K562 (cell line): ENCODE results near the gene PGM2L1. TPM values are rescaled to one million over a fixed set of nuclear protein-coding genes. Genes with fewer than 3 reads are reported as not detected.

Experiments used
- ATAC-seq: fragments of 200-7000 bp; cut with Tn5 transposase; 3 replicates; pipeline ENCODE4 v1.9.1; 2020; ENCODE audit warnings: moderate library complexity
- BruUV-seq: library from RNA; stranded (reverse); fragments of 400-500 nt; replicated peaks from 2 replicates; lab custom pipeline; 2021; lab: Mats Ljungman, UMichigan
- CTCF ChIA-PET: fragments of 300-600 bp; formaldehyde crosslinking; extraction: SDS; loops from one replicate; lab custom pipeline; 2021; ENCODE audit warnings: low intra/inter-chr PET ratio; lab: Yijun Ruan, JAX
- POLR2A ChIA-PET: fragments of 300-600, 350-650 bp; sonication (Branson Sonifier 250); formaldehyde crosslinking; extraction: SDS; loops from one replicate; lab custom pipeline; 2021; ENCODE audit warnings: antibody characterized with exemption, inconsistent platforms; lab: Yijun Ruan, JAX
- DNase-seq, 4 experiments: peaks; one replicate each; pipeline versions ENCODE4 v3.0.0 to v3.0.0-alpha.2; 2011 to 2018; ENCODE audit warnings: low spot score in 3 of 4, mixed read lengths in 3 of 4; ENCODE audit errors: extremely low read depth in 1 of 4
- FAIRE-seq: peaks from 2 replicates; lab custom pipeline; 2011; peaks lifted over from hg19 to GRCh38; lab: Jason Lieb, UNC
- H2AFZ ChIP-seq: 2 replicates; pipeline ENCODE4 v1.6.0; 2011; ENCODE audit warnings: low read depth, low read length, control low read depth, inconsistent platforms
- H3K27ac ChIP-seq: fragments of 200-600 bp; 3 replicates; pipeline ENCODE4 v1.8.0; 2011; ENCODE audit warnings: low read depth, mild to moderate bottlenecking, control low read depth, inconsistent platforms, low read length, moderate library complexity, mixed read lengths; ENCODE audit errors: extremely low read depth
- H3K27me3 ChIP-seq, 2 experiments: fragments of 300-600 bp in 1 of 2; 2 replicates in 1 of 2; 3 replicates in 1 of 2; pipeline versions ENCODE4 v1.6.0 to v1.8.0; 2011; ENCODE audit warnings: inconsistent platforms in 2 of 2, low read length in 2 of 2, mild to moderate bottlenecking in 1 of 2, mixed read lengths in 1 of 2, moderate library complexity in 1 of 2; ENCODE audit not compliant: control insufficient read depth in 2 of 2, insufficient read depth in 2 of 2
- H3K36me3 ChIP-seq: fragments of 300-600 bp; 3 replicates; pipeline ENCODE4 v1.8.0; 2011; ENCODE audit warnings: mild to moderate bottlenecking, low read length, inconsistent platforms; ENCODE audit not compliant: control insufficient read depth, insufficient read depth
- H3K4me1 ChIP-seq, 2 experiments: fragments of 200-600 bp in 1 of 2; replicated peaks in 1 of 2; 2 replicates in 1 of 2; 3 replicates in 1 of 2; pipeline versions ENCODE4 v1.5.1 to v1.8.0; 2011; ENCODE audit warnings: inconsistent platforms in 2 of 2, low read length in 2 of 2, mild to moderate bottlenecking in 1 of 2, mixed read lengths in 1 of 2, moderate library complexity in 1 of 2; ENCODE audit not compliant: control insufficient read depth in 2 of 2, insufficient read depth in 2 of 2
- H3K4me2 ChIP-seq: 2 replicates; pipeline ENCODE4 v1.6.1; 2011; ENCODE audit warnings: low read length, control low read depth, inconsistent platforms, mixed read lengths; ENCODE audit not compliant: insufficient read depth
- H3K4me3 ChIP-seq: fragments of 200-600 bp; sonication (generic), shearing (Covaris generic); 2 replicates; pipeline ENCODE4 v1.5.1; 2016; ENCODE audit warnings: control low read depth, inconsistent platforms
- H3K79me2 ChIP-seq: fragments of 200-600 bp; 3 replicates; pipeline ENCODE4 v1.8.0; 2011; ENCODE audit warnings: low read length, inconsistent platforms; ENCODE audit not compliant: control insufficient read depth, insufficient read depth
- H3K9ac ChIP-seq, 2 experiments: 2 replicates each; pipeline versions ENCODE4 v1.6.0 to v1.6.1; 2011; ENCODE audit warnings: low read depth in 2 of 2, low read length in 2 of 2, control low read depth in 1 of 2, inconsistent platforms in 1 of 2, mild to moderate bottlenecking in 1 of 2, mixed read lengths in 1 of 2; ENCODE audit not compliant: insufficient read depth in 1 of 2
- H3K9me1 ChIP-seq: one replicate; pipeline ENCODE4 v1.6.0; 2011; ENCODE audit warnings: inconsistent platforms, mild to moderate bottlenecking, low read length, moderate library complexity; ENCODE audit not compliant: control insufficient read depth, insufficient read depth
- H3K9me3 ChIP-seq: replicated peaks from 2 replicates; pipeline ENCODE4 v1.5.1; 2011; ENCODE audit warnings: low read depth, low read length, inconsistent platforms; ENCODE audit not compliant: control insufficient read depth, insufficient read depth
- H4K20me1 ChIP-seq: replicated peaks from 2 replicates; pipeline ENCODE4 v1.6.1; 2011; ENCODE audit warnings: low read length, inconsistent platforms, mixed read lengths; ENCODE audit not compliant: control insufficient read depth, insufficient read depth
- BCL6 ChIP-seq: fragments of 250-450 bp; sonication (Bioruptor Pico); IDR thresholded peaks from 2 replicates; pipeline ENCODE4 v1.4.0; 2020
- CREB1 ChIP-seq, 2 experiments: sonication (generic) in 1 of 2; formaldehyde crosslinking in 1 of 2; IDR thresholded peaks; 2 replicates each; pipeline versions ENCODE4 v1.6.1 to v1.8.0; 2012 to 2022; ENCODE audit warnings: inconsistent platforms in 1 of 2, mild to moderate bottlenecking in 1 of 2, missing genetic modification reagents in 1 of 2, moderate library complexity in 1 of 2
- HDAC2 ChIP-seq: fragments of 450-650 bp; IDR thresholded peaks from 2 replicates; pipeline ENCODE4 v1.6.1; 2016; ENCODE audit warnings: mild to moderate bottlenecking
- HDAC6 ChIP-seq: IDR thresholded peaks from 2 replicates; pipeline ENCODE4 v1.6.1; 2012; ENCODE audit warnings: low read depth, mild to moderate bottlenecking, control low read depth, inconsistent platforms, low read length, moderate library complexity
- HNRNPH1 ChIP-seq: fragments of 200-400 bp; formaldehyde crosslinking; optimal IDR thresholded peaks from 2 replicates; pipeline ENCODE3; 2017; ENCODE audit warnings: low read depth, mild to moderate bottlenecking, low read length, moderate library complexity
- STAT5A ChIP-seq: IDR thresholded peaks from 2 replicates; pipeline ENCODE4 v1.6.1; 2012; ENCODE audit warnings: low read length, inconsistent platforms, borderline replicate concordance
- ZNF586 ChIP-seq: fragments of 450-650 bp; formaldehyde crosslinking; conservative IDR thresholded peaks from 2 replicates; pipeline ENCODE4 v1.4.0; 2020; ENCODE audit warnings: mild to moderate bottlenecking, moderate library complexity
- ZNF830 ChIP-seq: fragments of 250-450 bp; sonication (Bioruptor Pico); IDR thresholded peaks from 2 replicates; pipeline ENCODE4 v1.5.0; 2021; ENCODE audit warnings: mild to moderate bottlenecking
- WGBS: fragments of 100-300 bp; shearing (Covaris generic); methylation state at CpG from one replicate; pipeline ENCODE4 v1.1.6; 2016; ENCODE audit warnings: low coverage, mixed read lengths; ENCODE audit not compliant: insufficient coverage; ENCODE audit errors: missing lambda C conversion rate; 5-methylcytosine and 5-hydroxymethylcytosine counted together
- in situ Hi-C: fragments of 300-500 bp; cut with MboI; formaldehyde crosslinking; loops from 4 replicates; pipeline ENCODE4 v1.15.0; 2018; ENCODE audit warnings: inconsistent platforms, mixed read lengths
- intact Hi-C: fragments of 100-400 bp; cut with micrococcal nuclease; formaldehyde crosslinking; loops from 2 replicates; pipeline ENCODE4 v1.14.2; 2022
- polyA plus RNA-seq, 8 experiments: library from polyadenylated mRNA; depleted of rRNA in 4 of 8; stranded (reverse) in 5 of 8; unstranded in 3 of 8; fragments of >200 nt; fragmentation: Nextera tagmentation in 2 of 8; fragmentation: Illumina TruSeq in 1 of 8; extraction: Ambion mirVana in 2 of 8; extraction: Trizol in 1 of 8; gene quantifications; 2 replicates each; pipeline versions ENCODE4 v1.2.1 to v1.2.3, GENCODE V29; 2011 to 2014; ENCODE audit warnings: inconsistent platforms in 1 of 8, missing spikeins in 1 of 8
- total RNA-seq, 7 experiments: library from RNA; depleted of rRNA in 6 of 7; stranded (reverse); fragments of >200 nt in 6 of 7; fragmentation: Illumina TruSeq in 2 of 7; extraction: Trizol in 2 of 7; gene quantifications; 2 replicates each; pipeline versions ENCODE4 v1.2.1 to v1.2.3, GENCODE V29; 2011 to 2021; ENCODE audit warnings: low replicate concordance in 1 of 7
- TF ChIP-seq, protein P1 (sequence below), 3 experiments: fragments of 200-800 bp in 1 of 3; sonication (Bioruptor generic) in 1 of 3; sonication (generic) in 1 of 3; formaldehyde crosslinking in 1 of 3; IDR thresholded peaks; 2 replicates each; pipeline versions ENCODE4 v1.6.1 to v1.8.0; 2016 to 2022; ENCODE audit warnings: mild to moderate bottlenecking in 2 of 3, missing compliant biosample characterization in 2 of 3, missing genetic modification characterization in 2 of 3, missing genetic modification reagents in 1 of 3
- TF ChIP-seq, protein P2 (sequence below): fragments of 450-650 bp; formaldehyde crosslinking; IDR thresholded peaks from 2 replicates; pipeline ENCODE4 v1.4.0; 2022; ENCODE audit warnings: mild to moderate bottlenecking, moderate library complexity
- TF ChIP-seq, protein P3 (sequence below): fragments of 250-450 bp; sonication (Bioruptor Pico); IDR thresholded peaks from 2 replicates; pipeline ENCODE4 v1.8.0; 2022; ENCODE audit warnings: inconsistent platforms

Gene PGM2L1
- total and polyA plus RNA-seq, 9 of the 15 experiments (the other 6 are each of a cell fraction or from before 2014, with no cell fraction given): 0.32 to 0.95 (median 0.63) TPM

DNA sequence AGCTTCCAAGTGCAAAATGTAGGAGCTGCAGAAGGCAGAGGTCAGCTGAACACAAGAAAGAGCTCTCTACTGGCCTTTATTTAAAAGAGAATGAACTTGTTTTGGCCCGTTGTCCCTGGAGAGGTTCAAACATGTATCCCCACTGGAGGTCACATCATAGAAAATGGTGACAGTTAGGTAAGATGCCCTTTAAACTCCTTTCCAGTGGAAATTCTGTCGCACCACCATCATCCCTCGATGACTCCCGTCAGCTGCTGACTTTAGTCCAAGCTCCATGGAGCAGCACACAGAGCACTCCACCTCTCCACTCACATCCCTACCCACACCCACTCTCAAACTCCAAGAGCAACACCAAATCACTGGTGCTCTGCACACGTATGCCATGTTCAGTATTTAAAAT is 71.6 kb downstream of the PGM2L1 start:
- Histone ChIP-seq H3K9ac (no peak overlapping the region), H3K79me2 (no peaks in the 10 kb centered on the region), H3K9me1 (no peaks in the 10 kb centered on the region), H3K36me3 (no peaks in the 10 kb centered on the region), H3K4me2 (no peak overlapping the region), H3K27me3 (peaks cover 0 to 10% of the 10 kb centered on the region in 2 experiments; a peak in 2 of 5 replicates), H3K4me1 (peaks cover 3 to 8% of the 10 kb centered on the region in 2 experiments; a peak in 4 of 5 replicates), H3K4me3 (no peak overlapping the region), H3K27ac (no peak overlapping the region), H3K9me3 (no peaks in the 10 kb centered on the region), H2AFZ (no peak overlapping the region), H4K20me1 (no peaks in the 10 kb centered on the region)
- in situ Hi-C loops (loop anchor here (10.0 kb wide), 2 partner anchors 118 to 372 kb away; partner anchors contain the start of gene DNAJB13), intact Hi-C loops (no loop called here)
- no TSS peak for BruUV-seq
- TF ChIP-seq HNRNPH1 (no peak), STAT5A (no peak), BCL6 (CRISPR knock-in tag) (no peak), HDAC6 (no peak), HDAC2 (no peak), ZNF830 (CRISPR knock-in tag) (no peak), ZNF586 (no peak), CREB1 (IDR thresholded peaks at IDR 0.05) (no peak), CREB1 (CRISPR knock-in tag; IDR thresholded peaks at IDR 0.05) (no peak)
- TF ChIP-seq, protein P1, sequence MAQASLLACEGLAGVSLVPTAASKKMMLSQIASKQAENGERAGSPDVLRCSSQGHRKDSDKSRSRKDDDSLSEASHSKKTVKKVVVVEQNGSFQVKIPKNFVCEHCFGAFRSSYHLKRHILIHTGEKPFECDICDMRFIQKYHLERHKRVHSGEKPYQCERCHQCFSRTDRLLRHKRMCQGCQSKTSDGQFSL (CRISPR knock-in tag; IDR thresholded peaks at IDR 0.05): no peak
- TF ChIP-seq, protein P1 (tag; IDR thresholded peaks at IDR 0.05): no peak
- TF ChIP-seq, protein P2, sequence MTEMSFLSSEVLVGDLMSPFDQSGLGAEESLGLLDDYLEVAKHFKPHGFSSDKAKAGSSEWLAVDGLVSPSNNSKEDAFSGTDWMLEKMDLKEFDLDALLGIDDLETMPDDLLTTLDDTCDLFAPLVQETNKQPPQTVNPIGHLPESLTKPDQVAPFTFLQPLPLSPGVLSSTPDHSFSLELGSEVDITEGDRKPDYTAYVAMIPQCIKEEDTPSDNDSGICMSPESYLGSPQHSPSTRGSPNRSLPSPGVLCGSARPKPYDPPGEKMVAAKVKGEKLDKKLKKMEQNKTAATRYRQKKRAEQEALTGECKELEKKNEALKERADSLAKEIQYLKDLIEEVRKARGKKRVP: no peak
- TF ChIP-seq, protein P3, sequence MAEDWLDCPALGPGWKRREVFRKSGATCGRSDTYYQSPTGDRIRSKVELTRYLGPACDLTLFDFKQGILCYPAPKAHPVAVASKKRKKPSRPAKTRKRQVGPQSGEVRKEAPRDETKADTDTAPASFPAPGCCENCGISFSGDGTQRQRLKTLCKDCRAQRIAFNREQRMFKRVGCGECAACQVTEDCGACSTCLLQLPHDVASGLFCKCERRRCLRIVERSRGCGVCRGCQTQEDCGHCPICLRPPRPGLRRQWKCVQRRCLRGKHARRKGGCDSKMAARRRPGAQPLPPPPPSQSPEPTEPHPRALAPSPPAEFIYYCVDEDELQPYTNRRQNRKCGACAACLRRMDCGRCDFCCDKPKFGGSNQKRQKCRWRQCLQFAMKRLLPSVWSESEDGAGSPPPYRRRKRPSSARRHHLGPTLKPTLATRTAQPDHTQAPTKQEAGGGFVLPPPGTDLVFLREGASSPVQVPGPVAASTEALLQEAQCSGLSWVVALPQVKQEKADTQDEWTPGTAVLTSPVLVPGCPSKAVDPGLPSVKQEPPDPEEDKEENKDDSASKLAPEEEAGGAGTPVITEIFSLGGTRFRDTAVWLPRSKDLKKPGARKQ: no peak
- ChIA-PET POLR2A (no interaction called here), CTCF (interaction anchor here (0.8 kb wide), 1 partner anchor 243 kb away, joined by 3 read pairs; no protein-coding TSS in a partner anchor)
- DNase-seq (no peak), FAIRE-seq (no peak), ATAC-seq (no peak)
- WGBS: 21% methylated on average over 5 of the region's 5 CpGs
